HG02852 (cell line): Measurements from ENCODE around the gene BEAN1.

Source experiments
- ATAC-seq: cut with Tn5 transposase; IDR thresholded peaks from one replicate; pipeline ENCODE4 v1.9.1; 2021; ENCODE audit warnings: mild to moderate bottlenecking, moderate library complexity; ENCODE audit not compliant: unreplicated experiment

Gene BEAN1

GRCh38 chr16:66391726-66392670, 35.1 kb upstream of the BEAN1 start:
- ATAC-seq = no peak

- ATAC-seq = no peak
Measured at GRCh38 chr16:66395806-66396555, 31.1 kb upstream of the BEAN1 start.

GRCh38 chr16:66397736-66398433, 29.2 kb upstream of the BEAN1 start:
- no peak for ATAC-seq

GRCh38 chr16:66399031-66399430, 28.1 kb upstream of the BEAN1 start:
- ATAC-seq = no peak

- no peak for ATAC-seq
Measured at GRCh38 chr16:66399930-66400329, 27.2 kb upstream of the BEAN1 start.

GRCh38 chr16:66400503-66401380, 26.4 kb upstream of the BEAN1 start:
- ATAC-seq = no peak

GRCh38 chr16:66401610-66402009, 25.5 kb upstream of the BEAN1 start:
- no peak for ATAC-seq

- ATAC-seq = no peak
Measured at GRCh38 chr16:66402166-66402565, 24.9 kb upstream of the BEAN1 start.

GRCh38 chr16:66402591-66403230, 24.4 kb upstream of the BEAN1 start:
- ATAC-seq = no peak

GRCh38 chr16:66403531-66404145, 23.5 kb upstream of the BEAN1 start:
- ATAC-seq = no peak

GRCh38 chr16:66405057-66405783, 21.9 kb upstream of the BEAN1 start:
- no peak for ATAC-seq

GRCh38 chr16:66406534-66407221, 20.4 kb upstream of the BEAN1 start:
- peak; percentile 93 for ATAC-seq

GRCh38 chr16:66408163-66409048, 18.7 kb upstream of the BEAN1 start:
- no peak for ATAC-seq

- ATAC-seq = no peak
Measured at GRCh38 chr16:66409156-66409555, 17.9 kb upstream of the BEAN1 start.

- ATAC-seq = no peak
Measured at GRCh38 chr16:66412182-66412581, 14.9 kb upstream of the BEAN1 start.

GRCh38 chr16:66414891-66415290, 12.2 kb upstream of the BEAN1 start:
- ATAC-seq = no peak

GRCh38 chr16:66416136-66416535, 11.0 kb upstream of the BEAN1 start:
- no peak for ATAC-seq
